HepG2 (cell line): ENCODE data around the gene SURF6. TPM values are rescaled to one million over a fixed set of nuclear protein-coding genes. Genes with fewer than 3 reads are reported as not detected.
A peak's percentile ranks its signal among the peaks of the same experiment; 100 is the strongest.

Source experiments
- ARNTL ChIP-seq: sonication (generic); formaldehyde crosslinking; IDR thresholded peaks from 2 replicates; pipeline ENCODE4 v1.4.0; 2020; ENCODE audit warnings: mild to moderate bottlenecking, missing genetic modification reagents
- ATF1 ChIP-seq: IDR thresholded peaks from 2 replicates; pipeline ENCODE4 v1.6.1; 2016; ENCODE audit warnings: mild to moderate bottlenecking, control low read depth
- ATF2 ChIP-seq: sonication (generic); formaldehyde crosslinking; IDR thresholded peaks from 2 replicates; pipeline ENCODE4 v1.4.0; 2020; ENCODE audit warnings: missing genetic modification reagents
- ATF7 ChIP-seq, 2 experiments: fragments of 450-650 bp in 1 of 2; sonication (generic) in 1 of 2; formaldehyde crosslinking in 1 of 2; IDR thresholded peaks; 2 replicates each; pipeline versions ENCODE4 v1.4.0 to v1.6.1; 2016 to 2020; ENCODE audit warnings: antibody characterized with exemption in 1 of 2, mild to moderate bottlenecking in 1 of 2, missing genetic modification reagents in 1 of 2
- CEBPG ChIP-seq: IDR thresholded peaks from 2 replicates; pipeline ENCODE4 v1.6.1; 2016
- DMTF1 ChIP-seq: sonication (generic); formaldehyde crosslinking; IDR thresholded peaks from 2 replicates; pipeline ENCODE4 v1.4.0; 2020; ENCODE audit warnings: mild to moderate bottlenecking, missing genetic modification reagents
- ESRRA ChIP-seq: sonication (generic); formaldehyde crosslinking; IDR thresholded peaks from 2 replicates; pipeline ENCODE4 v1.5.1; 2020; ENCODE audit warnings: mild to moderate bottlenecking, low read depth, missing genetic modification reagents
- HBP1 ChIP-seq: IDR thresholded peaks from 2 replicates; pipeline ENCODE4 v1.6.1; 2016; ENCODE audit warnings: low read depth, control low read depth
- MED1 ChIP-seq: sonication (generic); formaldehyde crosslinking; IDR thresholded peaks from 2 replicates; pipeline ENCODE4 v1.4.0; 2020; ENCODE audit warnings: missing genetic modification reagents
- MEF2D ChIP-seq: sonication (generic); formaldehyde crosslinking; IDR thresholded peaks from 2 replicates; pipeline ENCODE4 v1.5.1; 2020; ENCODE audit warnings: mild to moderate bottlenecking, missing genetic modification reagents
- NFYB ChIP-seq: sonication (generic); formaldehyde crosslinking; IDR thresholded peaks from 2 replicates; pipeline ENCODE4 v1.4.0; 2020; ENCODE audit warnings: missing genetic modification reagents
- SRSF4 ChIP-seq: fragments of 200-400 bp; formaldehyde crosslinking; IDR thresholded peaks from one replicate; pipeline ENCODE4 v1.6.1; 2018; ENCODE audit warnings: mild to moderate bottlenecking, low read depth, low read length, moderate library complexity; ENCODE audit not compliant: poor library complexity, severe bottlenecking
- ZNF343 ChIP-seq: sonication (generic); formaldehyde crosslinking; IDR thresholded peaks from 2 replicates; pipeline ENCODE4 v1.4.0; 2020; ENCODE audit warnings: mild to moderate bottlenecking, missing genetic modification reagents
- ZNF496 ChIP-seq: sonication (generic); formaldehyde crosslinking; IDR thresholded peaks from 2 replicates; pipeline ENCODE4 v1.8.1; 2023; ENCODE audit warnings: mild to moderate bottlenecking, moderate library complexity, missing genetic modification reagents; ENCODE audit not compliant: insufficient replicate concordance
- ZNF678 ChIP-seq: sonication (generic); formaldehyde crosslinking; IDR thresholded peaks from 2 replicates; pipeline ENCODE4 v1.4.0; 2020; ENCODE audit warnings: mild to moderate bottlenecking, missing genetic modification reagents
- ZNF792 ChIP-seq: IDR thresholded peaks from 2 replicates; pipeline ENCODE4 v1.6.1; 2016
- polyA plus RNA-seq, 8 experiments: library from polyadenylated mRNA; depleted of rRNA in 3 of 8; stranded (reverse) in 7 of 8; unstranded in 1 of 8; fragments of >200 nt; fragmentation: Illumina TruSeq in 4 of 8; extraction: Trizol in 4 of 8; gene quantifications; 2 replicates each; pipeline versions ENCODE4 v1.2.1 to v1.2.3, GENCODE V29; 2011 to 2016; ENCODE audit warnings: low read depth in 4 of 8, missing spikeins in 1 of 8, mixed read lengths in 1 of 8; ENCODE audit not compliant: insufficient read depth in 1 of 8
- total RNA-seq, 5 experiments: library from RNA; depleted of rRNA; stranded (reverse); fragments of >200 nt; fragmentation: Illumina TruSeq; extraction: Trizol; gene quantifications; 2 replicates each; pipeline ENCODE4 v1.2.3, GENCODE V29; 2016; ENCODE audit warnings: low read depth in 1 of 5

SURF6 gene
- total and polyA plus RNA-seq, 2 of the 13 experiments (the other 11 are each of a cell fraction or from before 2014, with no cell fraction given) = 5.9 to 14.7 TPM

GRCh38 chr9:133347985-133348717 is 12.2 kb upstream of the SURF6 start, which contains the start of the genes MED22 and RPL7A (continued):
- no peak for TF ChIP-seq ZNF678 (CRISPR knock-in tag)
- no peak for TF ChIP-seq ATF7 (IDR thresholded peaks at IDR 0.05)
- TF ChIP-seq ATF7 (CRISPR knock-in tag; IDR thresholded peaks at IDR 0.05) = no peak
- no peak for TF ChIP-seq ZNF496 (CRISPR knock-in tag)
- peak; percentile 65; the same call in 1 of the 2 replicates for TF ChIP-seq ATF2 (CRISPR knock-in tag)
- TF ChIP-seq SRSF4 = no peak
- peak; percentile 67; the same call in 1 of the 2 replicates for TF ChIP-seq HBP1
- TF ChIP-seq CEBPG (CRISPR knock-in tag) = no peak; the same call in 1 of the 2 replicates
- TF ChIP-seq MEF2D (CRISPR knock-in tag) = no peak; the same call in 1 of the 2 replicates
- TF ChIP-seq MED1 = peak; percentile 64; the same call in 1 of the 2 replicates
- no peak for TF ChIP-seq NFYB
- TF ChIP-seq ATF1 (CRISPR knock-in tag) = 0 out of 2 replicates have a peak, but pooled peaks have one; percentile 26
- TF ChIP-seq ESRRA (CRISPR knock-in tag) = 0 out of 2 replicates have a peak, but pooled peaks have one; percentile 23
- TF ChIP-seq DMTF1 = no peak
- peak; percentile 81; the same call in 1 of the 2 replicates for TF ChIP-seq ZNF792
- no peak; the same call in 1 of the 2 replicates for TF ChIP-seq ZNF343 (CRISPR knock-in tag)
- no peak for TF ChIP-seq ARNTL
